Uterus (tissue), 4 donors: ENCODE measurements around the gene INSYN2B. TPM values are rescaled to one million over a fixed set of nuclear protein-coding genes. Genes with fewer than 3 reads are reported as not detected.

Source experiments
- DNase-seq, 2 donors: peaks; one replicate each; pipeline ENCODE4 v3.0.0-alpha.2; 2019 to 2020
- H3K27ac ChIP-seq, 2 donors: fragments of 200-600 bp; sonication (generic); 1 replicate in 1 of 2; 2 replicates in 1 of 2; pipeline ENCODE4 v1.5.1; 2016 to 2018
- H3K27me3 ChIP-seq, 2 donors: fragments of 200-600 bp; sonication (generic); one replicate each; pipeline ENCODE4 v1.5.1; 2018 to 2019; ENCODE audit warnings: control low read depth in 1 of 2
- H3K36me3 ChIP-seq, 2 donors: fragments of 200-600 bp; sonication (generic); one replicate each; pipeline ENCODE4 v1.5.1; 2019; ENCODE audit warnings: control low read depth in 1 of 2
- H3K4me1 ChIP-seq, 2 donors: fragments of 200-600 bp; sonication (generic); one replicate each; pipeline ENCODE4 v1.5.1; 2018 to 2019; ENCODE audit warnings: control low read depth in 1 of 2
- H3K4me3 ChIP-seq, 2 donors: fragments of 200-600 bp; sonication (generic); 1 replicate in 1 of 2; 2 replicates in 1 of 2; pipeline ENCODE4 v1.5.1; 2018 to 2019; ENCODE audit warnings: mild to moderate bottlenecking in 1 of 2
- H3K9me3 ChIP-seq, 2 donors: fragments of 200-600 bp; sonication (generic); one replicate each; pipeline ENCODE4 v1.5.1; 2019; ENCODE audit warnings: control low read depth in 1 of 2
- POLR2A ChIP-seq, 2 donors: fragments of 450-650 bp; IDR thresholded peaks; one replicate each; pipeline ENCODE4 v1.6.1; 2016; ENCODE audit warnings: antibody characterized with exemption in 2 of 2, mild to moderate bottlenecking in 1 of 2, moderate library complexity in 1 of 2
- intact Hi-C: fragments of 100-400 bp; cut with DNase I; formaldehyde crosslinking; loops from one replicate; pipeline ENCODE4 v1.15.1; 2023; ENCODE audit warnings: low total_unique reads
- total RNA-seq, 4 donors: library from RNA; depleted of rRNA in 3 of 4; stranded (reverse); fragments of >200 nt in 3 of 4; gene quantifications; one replicate each; pipeline versions ENCODE4 v1.1.0 to v1.2.4, GENCODE V29; 2014 to 2023
- TF ChIP-seq, protein P1 (sequence below), 4 experiments: fragments of 200-600 bp in 2 of 4; fragments of 450-650 bp in 2 of 4; sonication (generic) in 2 of 4; IDR thresholded peaks; one replicate each; pipeline ENCODE4 v1.5.1; 2016 to 2019; ENCODE audit warnings: antibody characterized with exemption in 4 of 4, mild to moderate bottlenecking in 2 of 4, moderate library complexity in 1 of 4
- donor health status: DM: yes; HTN: yes; CAD: no.

The INSYN2B gene
- total RNA-seq, 4 donors from 2014 or later = 0.34 to 2.4 TPM; not detected in 2

DNA sequence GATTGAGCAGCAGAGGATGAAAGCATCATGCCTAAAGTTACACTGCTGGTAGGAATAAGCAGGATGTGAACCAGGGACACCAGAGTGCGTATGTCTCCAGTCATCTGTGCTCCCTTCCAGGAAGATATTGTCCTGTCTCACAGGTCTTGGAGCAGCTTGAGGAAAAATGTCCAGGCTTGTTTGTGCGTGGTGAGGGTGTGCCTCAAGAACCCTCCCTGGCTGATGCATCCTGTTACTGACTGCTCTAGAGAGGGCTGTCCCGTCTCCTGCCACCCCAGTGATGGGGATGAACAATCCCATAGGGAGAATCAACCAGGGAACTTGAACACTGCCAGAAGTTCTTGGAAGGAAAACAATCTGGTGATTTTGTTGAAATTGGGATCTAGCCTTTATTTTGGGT, 132.0 kb downstream of the INSYN2B start:
- Histone ChIP-seq H3K36me3 (no peaks in the 10 kb centered on the region), H3K4me1 (no peaks in the 10 kb centered on the region), H3K9me3 (no peaks in the 10 kb centered on the region), H3K27ac (no peak overlapping the region), H3K27me3 (no peaks in the 10 kb centered on the region), H3K4me3 (no peak overlapping the region)
- intact Hi-C loops = no loop called here
- no peak for DNase-seq
- TF ChIP-seq, protein P1, sequence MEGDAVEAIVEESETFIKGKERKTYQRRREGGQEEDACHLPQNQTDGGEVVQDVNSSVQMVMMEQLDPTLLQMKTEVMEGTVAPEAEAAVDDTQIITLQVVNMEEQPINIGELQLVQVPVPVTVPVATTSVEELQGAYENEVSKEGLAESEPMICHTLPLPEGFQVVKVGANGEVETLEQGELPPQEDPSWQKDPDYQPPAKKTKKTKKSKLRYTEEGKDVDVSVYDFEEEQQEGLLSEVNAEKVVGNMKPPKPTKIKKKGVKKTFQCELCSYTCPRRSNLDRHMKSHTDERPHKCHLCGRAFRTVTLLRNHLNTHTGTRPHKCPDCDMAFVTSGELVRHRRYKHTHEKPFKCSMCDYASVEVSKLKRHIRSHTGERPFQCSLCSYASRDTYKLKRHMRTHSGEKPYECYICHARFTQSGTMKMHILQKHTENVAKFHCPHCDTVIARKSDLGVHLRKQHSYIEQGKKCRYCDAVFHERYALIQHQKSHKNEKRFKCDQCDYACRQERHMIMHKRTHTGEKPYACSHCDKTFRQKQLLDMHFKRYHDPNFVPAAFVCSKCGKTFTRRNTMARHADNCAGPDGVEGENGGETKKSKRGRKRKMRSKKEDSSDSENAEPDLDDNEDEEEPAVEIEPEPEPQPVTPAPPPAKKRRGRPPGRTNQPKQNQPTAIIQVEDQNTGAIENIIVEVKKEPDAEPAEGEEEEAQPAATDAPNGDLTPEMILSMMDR (IDR thresholded peaks at IDR 0.05) = no peak
- no peak for TF ChIP-seq POLR2A (IDR thresholded peaks at IDR 0.05)

DNA sequence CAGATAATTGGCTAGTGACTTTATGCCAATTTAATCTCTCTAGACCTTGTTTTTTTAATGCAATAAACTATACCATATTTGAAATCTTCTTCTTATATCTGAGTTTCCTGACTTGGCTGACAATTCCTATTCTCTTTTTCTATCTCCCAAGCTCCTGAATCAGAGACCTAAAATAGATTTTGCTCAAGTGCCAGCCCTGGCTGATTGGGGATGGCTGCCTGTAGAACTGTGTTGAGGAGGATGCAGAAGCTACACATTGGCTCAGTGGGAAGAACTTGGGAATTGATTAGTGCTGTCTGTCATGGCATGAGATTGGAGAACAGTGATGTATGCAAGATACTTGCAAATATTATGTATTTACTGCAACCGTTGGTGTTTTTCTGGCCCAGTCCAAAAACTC, 132.8 kb downstream of the INSYN2B start:
- Histone ChIP-seq H3K4me3 (no peak overlapping the region), H3K27me3 (no peaks in the 10 kb centered on the region), H3K9me3 (no peaks in the 10 kb centered on the region), H3K36me3 (no peaks in the 10 kb centered on the region), H3K4me1 (no peaks in the 10 kb centered on the region), H3K27ac (no peak overlapping the region)
- no peak for DNase-seq
- TF ChIP-seq POLR2A (IDR thresholded peaks at IDR 0.05) = no peak
- TF ChIP-seq, protein P1 (IDR thresholded peaks at IDR 0.05) = no peak
- intact Hi-C loops = no loop called here

DNA sequence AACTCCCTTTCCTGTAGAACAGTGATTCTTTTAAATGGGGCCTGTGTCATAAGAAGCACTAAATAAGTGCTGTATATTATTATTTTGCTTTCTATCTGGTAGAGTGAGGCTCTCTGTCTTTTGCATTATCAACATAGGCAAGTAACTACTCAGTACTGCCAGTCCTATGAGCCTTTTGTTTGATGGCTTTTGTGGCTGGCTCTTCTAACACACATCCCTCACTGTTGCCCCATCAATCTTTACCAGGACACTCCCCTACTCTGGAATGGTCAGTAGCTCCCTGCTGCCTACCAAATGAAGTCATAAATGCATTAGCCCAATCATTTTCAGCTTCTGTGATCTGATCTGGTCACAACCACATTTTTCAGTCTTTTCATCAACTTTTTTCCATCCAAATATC, 137.6 kb downstream of the INSYN2B start:
- no peaks in the 10 kb centered on the region for H3K9me3 ChIP-seq

DNA sequence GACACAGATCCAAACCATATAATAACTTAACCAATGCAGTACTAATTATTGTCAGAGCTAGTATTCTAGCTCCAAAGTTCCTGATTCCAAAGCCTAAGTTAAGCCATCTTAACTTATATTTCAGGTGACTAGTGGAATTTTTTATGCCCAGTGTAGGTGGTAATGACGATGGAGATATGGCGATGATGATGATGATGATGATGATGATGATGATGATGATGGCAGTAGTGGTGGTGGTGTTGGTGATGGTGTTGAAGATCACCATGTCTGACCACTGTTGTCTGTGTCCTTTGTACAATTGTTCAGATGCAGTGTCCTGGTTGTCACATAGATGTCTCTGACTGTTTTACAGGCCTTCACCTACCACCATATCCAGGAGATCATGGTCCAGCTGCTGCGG, 139.9 kb downstream of the INSYN2B start:
- intact Hi-C loops = no loop called here
- no peak for DNase-seq
- H3K9me3 ChIP-seq = no peaks in the 10 kb centered on the region
- no peak overlapping the region for H3K27ac ChIP-seq
- TF ChIP-seq, protein P1 (IDR thresholded peaks at IDR 0.05) = no peak
- no peak for TF ChIP-seq POLR2A (IDR thresholded peaks at IDR 0.05)
- H3K36me3 ChIP-seq = no peaks in the 10 kb centered on the region
- no peak overlapping the region for H3K4me3 ChIP-seq
- no peaks in the 10 kb centered on the region for H3K27me3 ChIP-seq
- H3K4me1 ChIP-seq = no peaks in the 10 kb centered on the region

More for the DNA sequence above, 137.6 kb downstream of the INSYN2B start:
- Histone ChIP-seq H3K36me3 (no peaks in the 10 kb centered on the region), H3K4me1 (no peaks in the 10 kb centered on the region), H3K27ac (no peak overlapping the region), H3K4me3 (no peak overlapping the region), H3K27me3 (no peaks in the 10 kb centered on the region)
- no peak for DNase-seq
- TF ChIP-seq POLR2A (IDR thresholded peaks at IDR 0.05) = no peak
- TF ChIP-seq, protein P1 (IDR thresholded peaks at IDR 0.05) = no peak
- intact Hi-C loops = no loop called here

DNA sequence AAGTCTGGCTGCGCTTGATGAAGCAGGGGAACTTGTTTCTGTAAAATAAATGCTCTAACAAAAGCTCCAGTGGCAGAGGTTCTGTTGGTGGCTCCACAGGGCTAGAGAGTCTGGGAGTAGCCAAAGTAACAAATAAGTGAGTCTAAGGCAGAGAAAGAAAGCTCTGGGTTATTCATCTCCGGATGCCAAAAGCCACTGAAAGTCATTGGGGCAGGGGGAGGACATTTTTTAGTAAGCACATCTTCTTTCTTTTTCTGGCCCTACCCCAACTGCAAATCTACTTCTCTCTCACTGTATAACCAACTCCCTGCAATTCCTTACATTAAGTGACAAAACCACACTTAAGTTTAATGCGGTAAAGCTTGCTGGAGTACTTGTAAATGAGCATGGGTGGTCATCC, 141.6 kb downstream of the INSYN2B start:
- H3K27me3 ChIP-seq = no peaks in the 10 kb centered on the region
- no peaks in the 10 kb centered on the region for H3K36me3 ChIP-seq
- no peak for DNase-seq
- TF ChIP-seq, protein P1 (IDR thresholded peaks at IDR 0.05) = no peak
- TF ChIP-seq POLR2A (IDR thresholded peaks at IDR 0.05) = no peak
- H3K9me3 ChIP-seq = no peaks in the 10 kb centered on the region
- intact Hi-C loops = no loop called here
- no peak overlapping the region for H3K4me3 ChIP-seq
- no peak overlapping the region for H3K27ac ChIP-seq
- no peaks in the 10 kb centered on the region for H3K4me1 ChIP-seq
